Esophagus squamous epithelium (tissue), 4 donors: ENCODE results near the gene AHDC1.

Experiments
- POLR2A ChIP-seq, 4 donors: fragments of 450-650 bp; IDR thresholded peaks; one replicate each; pipeline ENCODE4 v1.6.1; 2017; ENCODE audit warnings: antibody characterized with exemption in 4 of 4, mild to moderate bottlenecking in 4 of 4, moderate library complexity in 3 of 4
- TF ChIP-seq, protein P1 (sequence below), 6 experiments: fragments of 450-650 bp in 4 of 6; fragments of 200-600 bp in 2 of 6; sonication (generic) in 2 of 6; IDR thresholded peaks; one replicate each; pipeline ENCODE4 v1.5.1; 2016 to 2019; ENCODE audit warnings: antibody characterized with exemption in 6 of 6, mild to moderate bottlenecking in 4 of 6, moderate library complexity in 4 of 6

DNA sequence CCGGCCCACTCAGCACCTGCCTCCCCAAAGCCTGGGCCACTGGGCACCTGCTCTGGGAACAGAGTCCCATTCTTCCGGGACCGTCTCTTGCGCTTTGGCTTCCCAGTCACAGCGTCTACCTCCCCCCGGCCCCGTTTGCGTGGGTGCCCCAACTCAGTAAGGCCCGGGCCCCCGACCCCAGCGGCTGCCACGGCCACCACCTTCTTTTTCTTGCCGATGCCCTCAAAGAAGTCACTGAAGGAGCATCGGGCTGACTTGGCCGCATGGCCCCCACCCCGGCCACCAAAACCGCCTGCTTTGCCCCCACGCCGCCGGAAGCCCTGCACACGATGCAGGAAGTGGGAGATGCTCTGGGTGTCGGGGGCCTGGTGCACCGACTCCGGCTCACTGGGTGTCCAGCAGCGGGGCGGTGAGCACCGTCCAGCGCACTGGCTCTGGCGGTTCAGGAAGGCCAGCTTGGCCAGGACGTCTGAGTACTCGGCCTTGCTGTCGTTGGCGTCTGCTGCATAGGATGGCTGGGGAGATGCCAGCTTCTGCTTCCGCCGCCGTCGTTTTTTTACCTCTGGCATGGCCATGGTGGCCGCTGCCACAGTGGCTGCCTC, 54.0 kb downstream of the AHDC1 start:
- TF ChIP-seq, protein P1, sequence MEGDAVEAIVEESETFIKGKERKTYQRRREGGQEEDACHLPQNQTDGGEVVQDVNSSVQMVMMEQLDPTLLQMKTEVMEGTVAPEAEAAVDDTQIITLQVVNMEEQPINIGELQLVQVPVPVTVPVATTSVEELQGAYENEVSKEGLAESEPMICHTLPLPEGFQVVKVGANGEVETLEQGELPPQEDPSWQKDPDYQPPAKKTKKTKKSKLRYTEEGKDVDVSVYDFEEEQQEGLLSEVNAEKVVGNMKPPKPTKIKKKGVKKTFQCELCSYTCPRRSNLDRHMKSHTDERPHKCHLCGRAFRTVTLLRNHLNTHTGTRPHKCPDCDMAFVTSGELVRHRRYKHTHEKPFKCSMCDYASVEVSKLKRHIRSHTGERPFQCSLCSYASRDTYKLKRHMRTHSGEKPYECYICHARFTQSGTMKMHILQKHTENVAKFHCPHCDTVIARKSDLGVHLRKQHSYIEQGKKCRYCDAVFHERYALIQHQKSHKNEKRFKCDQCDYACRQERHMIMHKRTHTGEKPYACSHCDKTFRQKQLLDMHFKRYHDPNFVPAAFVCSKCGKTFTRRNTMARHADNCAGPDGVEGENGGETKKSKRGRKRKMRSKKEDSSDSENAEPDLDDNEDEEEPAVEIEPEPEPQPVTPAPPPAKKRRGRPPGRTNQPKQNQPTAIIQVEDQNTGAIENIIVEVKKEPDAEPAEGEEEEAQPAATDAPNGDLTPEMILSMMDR (IDR thresholded peaks at IDR 0.05), result no peak
- no peak for TF ChIP-seq POLR2A (IDR thresholded peaks at IDR 0.05)
